GM12801 (cell line): ENCODE measurements around the gene ZSCAN5C.
"Not testable (repeated sequence)": the region's sequence is repeated elsewhere in the genome, so short reads cannot be mapped to it uniquely, and the experiment has no call there.

Experiments
- TF ChIP-seq, protein P1 (sequence below): IDR thresholded peaks from one replicate; pipeline ENCODE4 v1.5.1; 2011; ENCODE audit warnings: control low read depth; ENCODE audit not compliant: insufficient read length; ENCODE audit errors: extremely low read depth

The ZSCAN5C gene

DNA sequence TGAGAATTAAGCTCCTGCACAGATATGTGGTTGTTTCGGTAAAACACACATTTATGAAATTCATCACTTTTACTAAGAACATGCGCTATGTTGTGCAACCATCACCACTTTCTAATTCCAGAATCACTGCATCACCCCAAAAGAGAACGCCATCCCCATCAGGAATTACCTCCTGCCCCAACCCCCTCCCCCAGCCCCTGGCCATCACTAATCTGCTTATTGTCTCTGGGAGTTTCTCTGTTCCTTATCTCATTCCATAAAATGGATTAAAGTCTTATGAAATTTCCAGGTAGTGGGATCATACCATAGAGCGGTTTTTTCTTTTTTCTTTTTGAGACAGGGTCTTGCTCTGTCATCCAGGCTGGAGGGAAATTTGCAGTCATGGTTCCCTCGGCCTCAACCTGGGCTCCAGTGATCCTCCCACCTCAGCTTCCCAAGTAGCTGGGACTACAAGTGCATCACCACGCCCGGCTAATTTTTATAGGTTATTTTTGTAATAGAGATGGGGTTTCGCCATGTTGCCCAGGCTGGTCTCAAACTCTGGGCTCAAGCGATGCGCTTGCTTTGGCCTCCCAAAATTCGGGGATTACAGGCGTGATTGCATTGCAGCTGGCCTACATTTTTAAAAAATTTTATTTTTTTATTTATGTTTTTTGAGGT is 8.0 kb upstream of the ZSCAN5C start:
- TF ChIP-seq, protein P1, sequence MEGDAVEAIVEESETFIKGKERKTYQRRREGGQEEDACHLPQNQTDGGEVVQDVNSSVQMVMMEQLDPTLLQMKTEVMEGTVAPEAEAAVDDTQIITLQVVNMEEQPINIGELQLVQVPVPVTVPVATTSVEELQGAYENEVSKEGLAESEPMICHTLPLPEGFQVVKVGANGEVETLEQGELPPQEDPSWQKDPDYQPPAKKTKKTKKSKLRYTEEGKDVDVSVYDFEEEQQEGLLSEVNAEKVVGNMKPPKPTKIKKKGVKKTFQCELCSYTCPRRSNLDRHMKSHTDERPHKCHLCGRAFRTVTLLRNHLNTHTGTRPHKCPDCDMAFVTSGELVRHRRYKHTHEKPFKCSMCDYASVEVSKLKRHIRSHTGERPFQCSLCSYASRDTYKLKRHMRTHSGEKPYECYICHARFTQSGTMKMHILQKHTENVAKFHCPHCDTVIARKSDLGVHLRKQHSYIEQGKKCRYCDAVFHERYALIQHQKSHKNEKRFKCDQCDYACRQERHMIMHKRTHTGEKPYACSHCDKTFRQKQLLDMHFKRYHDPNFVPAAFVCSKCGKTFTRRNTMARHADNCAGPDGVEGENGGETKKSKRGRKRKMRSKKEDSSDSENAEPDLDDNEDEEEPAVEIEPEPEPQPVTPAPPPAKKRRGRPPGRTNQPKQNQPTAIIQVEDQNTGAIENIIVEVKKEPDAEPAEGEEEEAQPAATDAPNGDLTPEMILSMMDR = no peak

DNA sequence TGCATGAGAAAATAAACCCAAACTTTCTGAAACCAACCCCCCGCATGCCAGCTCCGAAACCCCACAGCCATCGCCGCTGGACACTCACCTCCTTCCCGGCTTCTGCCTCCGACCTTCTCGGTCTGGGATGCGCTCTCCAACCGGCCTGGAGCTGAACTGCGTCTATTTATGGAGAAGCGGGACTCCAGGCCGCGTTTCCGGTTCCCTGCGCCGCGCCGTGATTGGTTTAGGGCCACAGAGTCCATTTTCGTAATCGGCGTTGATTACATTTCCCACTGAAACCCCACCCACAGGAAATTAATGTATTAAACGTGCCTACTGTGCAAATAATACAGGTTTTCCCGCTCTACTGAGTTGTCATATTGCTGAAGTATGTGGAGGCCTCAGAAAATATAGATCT is 4.4 kb upstream of the ZSCAN5C start, which contains the start of gene ZSCAN5B:
TSS of gene ZSCAN5B (minus strand) at position 138 of the 400 bp plus-strand sequence. CDS start 4,731 bp downstream, outside the sequence.
- TF ChIP-seq, protein P1 = not testable (repeated sequence)

DNA sequence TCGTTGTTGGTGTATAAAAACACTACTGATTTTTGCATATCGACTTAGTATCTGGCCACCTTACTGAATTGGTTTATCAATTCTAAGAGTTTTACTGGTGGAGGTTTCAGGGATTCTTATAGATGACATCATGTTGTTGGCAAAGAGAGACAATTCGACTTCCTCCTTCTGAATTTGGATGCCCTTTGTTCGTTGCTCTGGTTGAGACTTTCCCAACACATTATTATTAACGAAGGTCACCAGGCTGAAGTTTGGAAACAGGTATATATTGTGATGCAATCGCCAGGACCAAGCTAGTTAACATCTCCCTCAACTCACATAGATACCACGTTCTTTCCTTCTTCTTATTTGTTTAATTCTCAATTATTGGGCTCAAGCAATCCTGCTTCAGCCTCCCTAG is 2.4 kb upstream of the ZSCAN5C start:
- TF ChIP-seq, protein P1 = no peak

DNA sequence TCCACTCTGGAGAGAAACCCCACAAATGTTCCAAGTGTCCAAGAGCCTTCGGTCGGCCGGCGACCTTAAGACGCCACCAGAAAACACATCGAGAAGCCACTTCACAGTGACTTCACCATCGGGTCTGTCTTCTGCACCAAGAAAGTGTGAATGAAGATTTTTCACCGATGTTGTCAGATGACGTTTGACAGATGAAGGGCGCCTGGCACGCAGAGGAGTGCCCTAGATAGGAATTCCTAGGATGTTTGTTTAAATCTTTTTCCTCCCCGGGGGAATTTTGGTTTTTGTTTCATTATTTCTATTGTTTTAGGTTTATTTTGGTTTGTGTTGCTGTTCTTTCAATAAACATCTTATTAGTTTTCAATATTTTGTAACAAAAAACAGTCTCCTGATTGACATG is 7.0 kb downstream of the ZSCAN5C start:
- TF ChIP-seq, protein P1 = no peak

DNA sequence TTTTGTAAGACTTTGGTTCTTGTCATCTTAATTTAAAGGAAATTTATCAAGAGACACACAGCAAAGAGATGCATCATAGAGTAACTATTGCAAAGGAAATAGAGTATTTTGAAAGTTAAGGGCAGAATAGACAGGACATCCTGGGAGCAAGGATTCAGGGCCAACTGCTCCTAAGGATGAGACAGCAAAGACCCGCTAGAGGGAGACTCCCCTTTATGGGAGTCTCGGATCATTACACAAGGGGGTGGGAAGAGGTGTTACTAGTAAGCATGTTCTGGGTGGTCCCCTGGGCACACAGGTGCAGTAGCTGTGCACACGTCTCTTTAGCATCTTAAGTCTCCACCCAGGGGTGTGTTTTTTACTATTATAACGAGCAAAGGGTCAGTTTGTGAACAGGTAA is 9.6 kb downstream of the ZSCAN5C start:
- TF ChIP-seq, protein P1 = no peak

DNA sequence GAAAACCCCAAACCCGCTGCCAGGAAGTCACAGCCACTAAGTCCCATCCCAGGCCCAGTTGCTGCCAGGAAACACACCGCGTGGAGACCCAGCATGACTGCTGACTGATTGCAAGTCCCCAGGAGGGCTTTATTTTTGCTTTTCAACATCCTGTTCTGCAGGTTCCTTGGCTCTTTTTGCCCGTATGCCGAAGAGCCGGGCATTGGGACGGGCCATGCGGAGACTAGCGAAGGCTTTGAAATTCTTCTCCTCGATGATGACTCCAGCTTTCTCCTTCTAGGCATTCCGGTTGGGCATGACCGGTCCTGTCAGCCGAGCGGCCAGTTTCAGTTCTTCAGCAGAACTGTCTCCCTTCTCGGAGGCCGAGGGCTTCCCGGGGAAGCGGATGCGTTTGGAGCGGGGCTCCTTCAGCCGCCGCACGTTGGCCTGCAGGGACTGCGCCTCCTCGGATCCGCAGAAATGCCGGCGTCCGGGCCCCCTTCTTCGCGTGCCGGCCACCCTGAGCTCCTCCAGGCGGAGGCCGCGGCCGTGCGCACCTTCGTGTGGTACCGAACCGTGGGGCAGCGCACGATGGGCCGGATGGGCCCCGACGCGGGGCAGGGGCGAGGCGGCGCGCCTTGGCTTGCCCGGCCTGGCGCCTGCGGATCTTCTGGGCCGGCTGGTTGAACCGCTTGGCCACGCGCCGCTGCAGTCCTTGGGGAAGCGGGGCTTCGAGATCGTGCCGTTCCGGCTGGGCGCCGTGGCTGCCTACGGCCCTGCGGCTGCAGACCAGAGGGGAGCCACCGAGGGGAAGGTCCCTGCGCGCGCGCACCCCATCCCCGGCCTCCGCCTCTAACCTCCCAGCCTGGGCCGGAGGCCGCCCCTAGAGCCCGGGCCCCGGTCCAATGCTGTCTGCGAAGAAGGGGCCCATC is 15.2 kb downstream of the ZSCAN5C start:
- TF ChIP-seq, protein P1 = no peak

DNA sequence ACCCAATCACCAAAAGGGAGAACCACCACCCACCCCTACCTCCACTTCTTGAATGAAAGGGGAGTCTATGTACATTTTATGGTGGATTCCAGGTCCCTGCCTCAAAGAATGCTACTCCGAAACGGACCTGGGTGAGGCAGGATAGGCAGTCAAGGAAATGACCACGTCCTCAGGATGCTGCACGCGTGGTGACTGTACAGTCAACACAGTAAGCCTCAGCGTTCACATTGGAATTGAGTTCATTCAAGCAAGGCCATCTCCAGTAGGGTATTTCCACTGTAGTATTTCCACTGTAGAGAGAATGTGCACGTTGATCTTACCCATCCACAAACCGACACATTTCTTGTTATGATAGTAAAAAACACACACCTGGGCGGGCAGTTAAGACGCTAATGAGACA is 16.9 kb downstream of the ZSCAN5C start:
- TF ChIP-seq, protein P1 = no peak
